Thyroid gland (tissue), 4 donors: ENCODE measurements around the gene CYP11A1. TPM values are rescaled to one million over a fixed set of nuclear protein-coding genes. Genes with fewer than 3 reads are reported as not detected.

Experiments
- DNase-seq, 2 donors: peaks; one replicate each; pipeline ENCODE4 v3.0.0-alpha.2; 2019
- H3K27ac ChIP-seq, 3 donors: fragments of 200-600 bp; sonication (generic); 1 replicate in 2 of 3; 2 replicates in 1 of 3; pipeline ENCODE4 v1.5.1; 2016 to 2019; ENCODE audit warnings: mild to moderate bottlenecking in 1 of 3, moderate library complexity in 1 of 3
- H3K27me3 ChIP-seq: fragments of 200-600 bp; sonication (generic); one replicate; pipeline ENCODE4 v1.5.1; 2019
- H3K36me3 ChIP-seq, 2 donors: fragments of 200-600 bp; sonication (generic); one replicate each; pipeline ENCODE4 v1.5.1; 2016 to 2019
- H3K4me1 ChIP-seq, 2 donors: fragments of 200-600 bp; sonication (generic); one replicate each; pipeline ENCODE4 v1.5.1; 2017 to 2019
- H3K4me3 ChIP-seq, 3 donors: fragments of 200-600 bp; sonication (generic); replicated peaks in 1 of 3; 1 replicate in 2 of 3; 2 replicates in 1 of 3; pipeline ENCODE4 v1.5.1; 2016; ENCODE audit warnings: mild to moderate bottlenecking in 1 of 3
- H3K9me3 ChIP-seq: fragments of 200-600 bp; sonication (generic); one replicate; pipeline ENCODE4 v1.5.1; 2017
- POLR2A ChIP-seq, 2 donors: fragments of 450-650 bp; IDR thresholded peaks; one replicate each; pipeline ENCODE4 v1.6.1; 2017; ENCODE audit warnings: antibody characterized with exemption in 2 of 2, mild to moderate bottlenecking in 2 of 2, moderate library complexity in 1 of 2
- WGBS, 2 donors: methylation state at CpG; one replicate each; pipeline ENCODE4 v1.1.5; 2017; 5-methylcytosine and 5-hydroxymethylcytosine counted together
- intact Hi-C: fragments of 100-400 bp; cut with DNase I; formaldehyde crosslinking; loops from one replicate; pipeline ENCODE4 v1.15.1; 2023
- total RNA-seq, 4 donors: library from RNA; depleted of rRNA; stranded (reverse); fragments of >200 nt; gene quantifications; one replicate each; pipeline ENCODE4 v1.2.3, GENCODE V29; 2016
- TF ChIP-seq, protein P1 (sequence below), 6 experiments: fragments of 200-600 bp in 3 of 6; fragments of 450-650 bp in 3 of 6; sonication (generic) in 3 of 6; IDR thresholded peaks; one replicate each; pipeline ENCODE4 v1.5.1; 2016 to 2019; ENCODE audit warnings: antibody characterized with exemption in 6 of 6, mild to moderate bottlenecking in 2 of 6, inconsistent platforms in 1 of 6, moderate library complexity in 1 of 6

Gene CYP11A1
- total RNA-seq, 4 donors from 2014 or later, result 0.54 to 1.2 (median 0.56) TPM; not detected in 1

DNA sequence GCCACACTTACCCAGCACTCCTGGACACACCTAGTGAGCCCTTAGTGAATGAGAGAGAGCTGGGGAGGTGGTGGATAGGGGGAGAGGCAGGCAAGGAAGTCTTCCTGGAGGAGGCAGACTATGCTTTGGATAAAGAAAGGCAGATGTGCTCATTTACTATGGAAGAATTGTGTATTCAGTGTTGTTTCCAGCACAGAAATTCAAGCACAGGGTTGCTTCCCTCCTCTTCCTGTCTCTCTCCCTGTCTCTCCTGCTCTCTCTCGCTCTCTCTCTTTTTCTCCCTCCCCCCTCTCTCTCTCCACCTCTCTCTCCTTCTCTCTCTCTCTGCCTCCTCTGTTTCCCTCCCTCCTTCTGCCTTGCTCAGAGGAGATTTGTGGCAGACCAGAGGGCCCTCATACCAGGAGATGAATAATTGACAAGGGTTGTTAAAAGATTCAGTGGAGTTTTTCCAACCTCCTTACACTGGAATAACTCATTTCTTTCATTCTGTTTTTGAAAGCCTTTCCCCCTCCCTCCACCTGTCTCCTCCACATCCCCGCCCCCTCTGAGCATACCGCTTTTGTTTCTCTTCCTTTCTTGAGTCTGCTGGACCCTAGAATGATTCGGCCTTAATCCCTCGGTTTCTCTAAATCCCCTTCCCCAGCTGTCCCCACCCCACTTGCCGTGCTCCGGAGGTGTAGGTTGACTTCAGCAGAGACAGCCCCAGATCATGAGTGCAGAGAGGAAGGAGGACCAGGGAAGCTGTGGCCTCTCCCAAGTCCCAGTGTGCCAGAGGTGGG is 65.7 kb downstream of the CYP11A1 start:
- no peaks in the 10 kb centered on the region for H3K36me3 ChIP-seq
- intact Hi-C loops, result loop anchor here (2.0 to 10.0 kb wide), 2 partner anchors 173 to 327 kb away; no protein-coding TSS in a partner anchor
- DNase-seq, result no peak
- 69 to 71% methylated on average over 7 of the region's 7 CpGs for WGBS, 2 donors
- H3K27ac ChIP-seq, result no peak overlapping the region
- no peak overlapping the region for H3K4me3 ChIP-seq
- H3K4me1 ChIP-seq, result no peaks in the 10 kb centered on the region
- TF ChIP-seq, protein P1, sequence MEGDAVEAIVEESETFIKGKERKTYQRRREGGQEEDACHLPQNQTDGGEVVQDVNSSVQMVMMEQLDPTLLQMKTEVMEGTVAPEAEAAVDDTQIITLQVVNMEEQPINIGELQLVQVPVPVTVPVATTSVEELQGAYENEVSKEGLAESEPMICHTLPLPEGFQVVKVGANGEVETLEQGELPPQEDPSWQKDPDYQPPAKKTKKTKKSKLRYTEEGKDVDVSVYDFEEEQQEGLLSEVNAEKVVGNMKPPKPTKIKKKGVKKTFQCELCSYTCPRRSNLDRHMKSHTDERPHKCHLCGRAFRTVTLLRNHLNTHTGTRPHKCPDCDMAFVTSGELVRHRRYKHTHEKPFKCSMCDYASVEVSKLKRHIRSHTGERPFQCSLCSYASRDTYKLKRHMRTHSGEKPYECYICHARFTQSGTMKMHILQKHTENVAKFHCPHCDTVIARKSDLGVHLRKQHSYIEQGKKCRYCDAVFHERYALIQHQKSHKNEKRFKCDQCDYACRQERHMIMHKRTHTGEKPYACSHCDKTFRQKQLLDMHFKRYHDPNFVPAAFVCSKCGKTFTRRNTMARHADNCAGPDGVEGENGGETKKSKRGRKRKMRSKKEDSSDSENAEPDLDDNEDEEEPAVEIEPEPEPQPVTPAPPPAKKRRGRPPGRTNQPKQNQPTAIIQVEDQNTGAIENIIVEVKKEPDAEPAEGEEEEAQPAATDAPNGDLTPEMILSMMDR (IDR thresholded peaks at IDR 0.05), result no peak
- TF ChIP-seq POLR2A (IDR thresholded peaks at IDR 0.05), result no peak
- no peaks in the 10 kb centered on the region for H3K9me3 ChIP-seq
- no peaks in the 10 kb centered on the region for H3K27me3 ChIP-seq

DNA sequence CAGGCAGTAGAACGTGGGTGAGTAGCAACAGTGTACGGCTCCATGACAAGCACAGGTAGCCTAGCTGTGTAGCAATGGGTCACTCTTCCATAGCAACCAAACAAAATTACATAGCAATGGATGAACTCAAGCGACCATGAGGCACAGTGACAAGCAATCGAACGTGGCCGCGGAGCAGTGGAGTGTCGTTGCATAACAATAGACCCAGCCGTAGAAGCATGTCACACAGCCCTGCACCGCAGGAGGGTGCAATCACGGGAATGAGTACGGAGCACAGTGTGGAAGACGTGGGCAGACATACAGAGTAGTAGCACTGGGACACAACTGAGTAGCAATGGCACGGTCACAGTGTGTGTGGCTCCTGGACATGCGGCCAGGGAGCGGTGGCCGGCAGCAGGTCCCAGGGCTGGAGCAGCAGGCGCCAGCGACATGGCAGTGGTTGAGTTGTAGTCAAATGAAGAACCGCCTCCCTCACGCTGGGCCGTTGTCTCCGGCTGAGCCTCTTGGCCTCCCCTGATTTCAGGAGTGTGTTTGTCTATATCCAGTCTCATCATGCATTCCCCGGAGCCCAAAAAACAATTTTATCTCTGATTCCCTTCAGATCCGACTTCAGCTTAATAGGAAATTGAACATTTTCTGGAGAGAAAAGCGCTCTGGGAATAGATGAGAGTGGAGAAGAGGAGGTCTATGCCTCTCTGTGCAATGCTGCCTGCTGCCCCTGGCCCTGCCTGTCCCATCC is 67.2 kb downstream of the CYP11A1 start:
- WGBS, 2 donors, result 55% methylated on average over 23 to 26 of the region's 26 CpGs
- Histone ChIP-seq H3K9me3 (no peaks in the 10 kb centered on the region), H3K36me3 (no peaks in the 10 kb centered on the region), H3K27me3 (no peaks in the 10 kb centered on the region), H3K4me1 (no peaks in the 10 kb centered on the region), H3K4me3 (no peak overlapping the region), H3K27ac (no peak overlapping the region)
- no peak for TF ChIP-seq POLR2A (IDR thresholded peaks at IDR 0.05)
- TF ChIP-seq, protein P1 (IDR thresholded peaks at IDR 0.05), result no peak
- intact Hi-C loops, result loop anchor here (10.0 kb wide), 1 partner anchor 325 kb away; no protein-coding TSS in a partner anchor
- DNase-seq, result no peak

DNA sequence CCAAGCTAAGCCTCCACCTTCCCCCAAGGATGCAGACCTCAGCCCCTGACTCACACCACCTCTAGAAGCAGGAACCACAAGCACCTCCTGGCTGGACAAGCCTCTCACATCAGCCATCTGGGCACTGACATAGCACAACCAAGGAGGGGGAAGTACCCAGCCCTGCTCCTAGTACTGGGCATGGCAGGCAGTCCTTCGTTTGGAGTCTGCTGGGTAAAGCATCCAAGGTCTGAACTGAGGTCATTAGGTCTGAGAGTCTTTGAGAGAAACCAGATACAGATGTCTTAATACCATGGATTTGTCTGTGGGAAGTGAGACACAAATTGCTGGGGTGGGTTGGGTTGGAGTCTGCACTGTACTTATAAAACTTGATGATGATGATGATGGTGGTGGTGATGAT is 69.6 kb downstream of the CYP11A1 start:
- Histone ChIP-seq H3K9me3 (no peaks in the 10 kb centered on the region), H3K27ac (no peak overlapping the region), H3K4me1 (no peaks in the 10 kb centered on the region), H3K4me3 (no peak overlapping the region), H3K36me3 (no peaks in the 10 kb centered on the region), H3K27me3 (no peaks in the 10 kb centered on the region)
- 43 to 44% methylated on average over 1 of the region's 1 CpG for WGBS, 2 donors
- intact Hi-C loops, result no loop called here
- no peak for DNase-seq
- TF ChIP-seq, protein P1 (IDR thresholded peaks at IDR 0.05), result no peak
- TF ChIP-seq POLR2A (IDR thresholded peaks at IDR 0.05), result no peak

DNA sequence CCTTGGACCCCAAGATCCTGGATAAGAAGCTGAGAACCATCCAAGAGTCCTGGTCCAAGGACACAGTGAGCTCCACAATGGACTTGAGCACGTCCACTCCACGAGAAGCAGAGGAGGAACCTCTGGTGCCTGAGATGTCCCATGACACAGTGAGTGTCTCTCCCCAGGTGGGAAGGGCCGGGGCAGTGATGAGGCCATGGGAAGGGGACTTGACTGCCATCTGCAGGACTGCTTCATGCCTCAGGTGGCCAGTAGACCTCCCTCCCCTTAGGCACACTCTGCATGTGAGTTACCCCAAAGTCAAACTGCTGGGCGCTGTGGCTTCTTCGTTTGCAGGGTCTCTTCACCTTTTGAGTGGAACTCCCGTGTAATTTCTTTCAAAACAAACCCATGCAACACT is 71.6 kb downstream of the CYP11A1 start:
- no peak overlapping the region for H3K27ac ChIP-seq
- DNase-seq, result no peak
- WGBS, 2 donors, result 53 to 56% methylated on average over 5 to 6 of the region's 6 CpGs
- H3K4me1 ChIP-seq, result no peaks in the 10 kb centered on the region
- intact Hi-C loops, result no loop called here
- no peak overlapping the region for H3K4me3 ChIP-seq
- no peaks in the 10 kb centered on the region for H3K36me3 ChIP-seq
- no peaks in the 10 kb centered on the region for H3K9me3 ChIP-seq
- no peak for TF ChIP-seq POLR2A (IDR thresholded peaks at IDR 0.05)
- TF ChIP-seq, protein P1 (IDR thresholded peaks at IDR 0.05), result no peak
- no peaks in the 10 kb centered on the region for H3K27me3 ChIP-seq

DNA sequence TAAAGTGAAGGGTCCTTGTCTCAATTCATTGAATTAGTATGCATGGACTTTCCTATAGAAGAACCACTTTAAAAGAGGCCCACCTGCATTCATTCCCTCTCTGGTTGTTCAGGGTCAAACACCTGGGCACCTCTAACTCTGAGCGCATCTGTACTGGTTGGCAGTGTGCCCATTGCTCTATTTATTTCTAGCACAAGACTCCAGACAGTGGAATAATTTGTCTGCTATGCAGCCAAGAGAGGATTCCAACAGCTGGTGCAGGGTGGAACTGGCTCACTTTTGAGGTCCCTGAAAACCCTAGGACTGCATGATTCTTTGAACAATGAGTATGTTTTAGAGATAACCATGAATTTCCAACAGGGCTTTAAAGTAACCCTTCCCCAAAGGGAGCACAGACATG is 73.4 kb downstream of the CYP11A1 start:
- no peak for DNase-seq
- H3K4me1 ChIP-seq, result no peaks in the 10 kb centered on the region
- no peaks in the 10 kb centered on the region for H3K9me3 ChIP-seq
- 25 to 35% methylated on average over 1 of the region's 1 CpG for WGBS, 2 donors
- TF ChIP-seq, protein P1 (IDR thresholded peaks at IDR 0.05), result no peak
- no peak for TF ChIP-seq POLR2A (IDR thresholded peaks at IDR 0.05)
- no peaks in the 10 kb centered on the region for H3K36me3 ChIP-seq
- H3K27ac ChIP-seq, result no peak overlapping the region
- H3K4me3 ChIP-seq, result no peak overlapping the region
- intact Hi-C loops, result no loop called here
- H3K27me3 ChIP-seq, result no peaks in the 10 kb centered on the region
